Neural cell (in vitro differentiated cells): Measurements from ENCODE around the gene ELFN1.

ENCODE experiments used
- EP300 ChIP-seq: fragments of 450-650 bp; conservative IDR thresholded peaks from 2 replicates; pipeline ENCODE4 v1.6.1; 2014; ENCODE audit warnings: antibody characterized with exemption, mild to moderate bottlenecking, moderate library complexity; ENCODE audit not compliant: poor library complexity, severe bottlenecking
- EZH2 ChIP-seq: fragments of 200-600, 300-800 bp; shearing (Covaris generic), sonication (generic); IDR thresholded peaks from 2 replicates; pipeline ENCODE4 v1.6.1; 2014; ENCODE audit warnings: antibody characterized with exemption, low read length, borderline replicate concordance, mild to moderate bottlenecking; ENCODE audit not compliant: insufficient read depth, poor library complexity, severe bottlenecking
- MXI1 ChIP-seq: fragments of 450-650 bp; conservative IDR thresholded peaks from 2 replicates; pipeline ENCODE4 v1.6.1; 2014; ENCODE audit warnings: antibody characterized with exemption, mild to moderate bottlenecking; ENCODE audit not compliant: poor library complexity, severe bottlenecking
- POLR2AphosphoS5 ChIP-seq: IDR thresholded peaks from 2 replicates; pipeline ENCODE4 v1.6.1; 2012
- TAF1 ChIP-seq: IDR thresholded peaks from 2 replicates; pipeline ENCODE4 v1.6.1; 2012; ENCODE audit warnings: low read depth
- TF ChIP-seq, protein P1 (sequence below): fragments of 450-650 bp; IDR thresholded peaks from 2 replicates; pipeline ENCODE4 v1.5.1; 2014; ENCODE audit warnings: antibody characterized with exemption, mild to moderate bottlenecking, moderate library complexity; ENCODE audit not compliant: poor library complexity, severe bottlenecking
- TF ChIP-seq, protein P2 (sequence below): IDR thresholded peaks from 2 replicates; pipeline ENCODE4 v1.6.1; 2012; ENCODE audit warnings: borderline replicate concordance

DNA sequence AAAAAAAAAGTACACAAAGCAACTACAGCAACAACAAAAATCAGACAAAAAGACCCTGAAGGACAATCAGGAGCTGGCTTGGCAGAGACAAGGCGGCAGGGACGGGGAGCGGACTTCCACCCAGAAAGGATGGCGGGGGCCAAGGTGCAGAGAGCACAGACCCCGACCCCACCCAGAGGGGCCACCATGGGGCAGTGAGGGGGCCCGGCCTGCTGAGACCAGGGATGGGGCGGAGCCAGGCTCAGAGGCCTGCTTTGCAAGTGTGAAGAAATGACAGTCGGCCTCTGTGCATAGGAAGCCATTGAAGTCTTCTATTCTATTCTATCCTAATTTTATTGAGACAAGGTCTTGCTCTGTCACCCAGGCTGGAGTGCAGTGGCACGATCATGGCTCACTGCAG, 82.0 kb downstream of the ELFN1 start:
- TF ChIP-seq, protein P1, sequence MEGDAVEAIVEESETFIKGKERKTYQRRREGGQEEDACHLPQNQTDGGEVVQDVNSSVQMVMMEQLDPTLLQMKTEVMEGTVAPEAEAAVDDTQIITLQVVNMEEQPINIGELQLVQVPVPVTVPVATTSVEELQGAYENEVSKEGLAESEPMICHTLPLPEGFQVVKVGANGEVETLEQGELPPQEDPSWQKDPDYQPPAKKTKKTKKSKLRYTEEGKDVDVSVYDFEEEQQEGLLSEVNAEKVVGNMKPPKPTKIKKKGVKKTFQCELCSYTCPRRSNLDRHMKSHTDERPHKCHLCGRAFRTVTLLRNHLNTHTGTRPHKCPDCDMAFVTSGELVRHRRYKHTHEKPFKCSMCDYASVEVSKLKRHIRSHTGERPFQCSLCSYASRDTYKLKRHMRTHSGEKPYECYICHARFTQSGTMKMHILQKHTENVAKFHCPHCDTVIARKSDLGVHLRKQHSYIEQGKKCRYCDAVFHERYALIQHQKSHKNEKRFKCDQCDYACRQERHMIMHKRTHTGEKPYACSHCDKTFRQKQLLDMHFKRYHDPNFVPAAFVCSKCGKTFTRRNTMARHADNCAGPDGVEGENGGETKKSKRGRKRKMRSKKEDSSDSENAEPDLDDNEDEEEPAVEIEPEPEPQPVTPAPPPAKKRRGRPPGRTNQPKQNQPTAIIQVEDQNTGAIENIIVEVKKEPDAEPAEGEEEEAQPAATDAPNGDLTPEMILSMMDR: no peak
- TF ChIP-seq POLR2AphosphoS5 (no peak), EZH2 (no peak), TAF1 (no peak), MXI1 (no peak), EP300 (no peak)
- TF ChIP-seq, protein P2, sequence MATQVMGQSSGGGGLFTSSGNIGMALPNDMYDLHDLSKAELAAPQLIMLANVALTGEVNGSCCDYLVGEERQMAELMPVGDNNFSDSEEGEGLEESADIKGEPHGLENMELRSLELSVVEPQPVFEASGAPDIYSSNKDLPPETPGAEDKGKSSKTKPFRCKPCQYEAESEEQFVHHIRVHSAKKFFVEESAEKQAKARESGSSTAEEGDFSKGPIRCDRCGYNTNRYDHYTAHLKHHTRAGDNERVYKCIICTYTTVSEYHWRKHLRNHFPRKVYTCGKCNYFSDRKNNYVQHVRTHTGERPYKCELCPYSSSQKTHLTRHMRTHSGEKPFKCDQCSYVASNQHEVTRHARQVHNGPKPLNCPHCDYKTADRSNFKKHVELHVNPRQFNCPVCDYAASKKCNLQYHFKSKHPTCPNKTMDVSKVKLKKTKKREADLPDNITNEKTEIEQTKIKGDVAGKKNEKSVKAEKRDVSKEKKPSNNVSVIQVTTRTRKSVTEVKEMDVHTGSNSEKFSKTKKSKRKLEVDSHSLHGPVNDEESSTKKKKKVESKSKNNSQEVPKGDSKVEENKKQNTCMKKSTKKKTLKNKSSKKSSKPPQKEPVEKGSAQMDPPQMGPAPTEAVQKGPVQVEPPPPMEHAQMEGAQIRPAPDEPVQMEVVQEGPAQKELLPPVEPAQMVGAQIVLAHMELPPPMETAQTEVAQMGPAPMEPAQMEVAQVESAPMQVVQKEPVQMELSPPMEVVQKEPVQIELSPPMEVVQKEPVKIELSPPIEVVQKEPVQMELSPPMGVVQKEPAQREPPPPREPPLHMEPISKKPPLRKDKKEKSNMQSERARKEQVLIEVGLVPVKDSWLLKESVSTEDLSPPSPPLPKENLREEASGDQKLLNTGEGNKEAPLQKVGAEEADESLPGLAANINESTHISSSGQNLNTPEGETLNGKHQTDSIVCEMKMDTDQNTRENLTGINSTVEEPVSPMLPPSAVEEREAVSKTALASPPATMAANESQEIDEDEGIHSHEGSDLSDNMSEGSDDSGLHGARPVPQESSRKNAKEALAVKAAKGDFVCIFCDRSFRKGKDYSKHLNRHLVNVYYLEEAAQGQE: no peak
